HepG2 (cell line): ENCODE measurements around the gene PPP1R15B. TPM values are rescaled to one million over a fixed set of nuclear protein-coding genes. Genes with fewer than 3 reads are reported as not detected.
A peak's percentile ranks its signal among the peaks of the same experiment; 100 is the strongest.
"Not testable (repeated sequence)": the region's sequence is repeated elsewhere in the genome, so short reads cannot be mapped to it uniquely, and the experiment has no call there.

ENCODE experiments used
- ATAC-seq: fragments of 200-7000 bp; cut with Tn5 transposase; 3 replicates; pipeline ENCODE4 v1.9.1; 2020; ENCODE audit warnings: mild to moderate bottlenecking, moderate library complexity
- BruUV-seq: library from RNA; stranded (reverse); fragments of 400-500 nt; replicated peaks from 2 replicates; lab custom pipeline; 2021; lab: Mats Ljungman, UMichigan
- CTCF ChIA-PET: fragments of 300-600 bp; formaldehyde crosslinking; extraction: SDS; loops from one replicate; lab custom pipeline; 2021; ENCODE audit warnings: low total read pairs, inconsistent platforms, low intra/inter-chr PET ratio; lab: Yijun Ruan, JAX
- POLR2A ChIA-PET: fragments of 350-600 bp; sonication (Branson Sonifier 250); formaldehyde crosslinking; loops from one replicate; lab custom pipeline; 2020; ENCODE audit warnings: antibody characterized with exemption, inconsistent platforms; lab: Yijun Ruan, JAX
- DNase-seq: peaks from one replicate; pipeline ENCODE4 v3.0.0-alpha.2; 2015; ENCODE audit warnings: low spot score
- FAIRE-seq: peaks from 3 replicates; lab custom pipeline; 2011; peaks lifted over from hg19 to GRCh38; lab: Jason Lieb, UNC
- H2AFZ ChIP-seq: one replicate; pipeline ENCODE4 v1.6.1; 2011; ENCODE audit warnings: low read length, inconsistent platforms
- H3K27ac ChIP-seq: fragments of 300-600 bp; 3 replicates; pipeline ENCODE4 v1.8.0; 2011; ENCODE audit warnings: mixed run types, mild to moderate bottlenecking, mixed read lengths, low read length, inconsistent platforms; ENCODE audit not compliant: insufficient read depth; ENCODE audit errors: extremely low read length
- H3K27me3 ChIP-seq, 2 experiments: fragments of 200-600 bp in 1 of 2; 2 replicates in 1 of 2; 3 replicates in 1 of 2; pipeline versions ENCODE4 v1.6.0 to v1.8.0; 2011; ENCODE audit warnings: low read length in 2 of 2, mild to moderate bottlenecking in 2 of 2, moderate library complexity in 2 of 2, inconsistent platforms in 1 of 2; ENCODE audit not compliant: insufficient read depth in 2 of 2, control insufficient read depth in 1 of 2
- H3K36me3 ChIP-seq, 2 experiments: fragments of 200-600 bp in 1 of 2; replicated peaks in 1 of 2; 2 replicates in 1 of 2; 3 replicates in 1 of 2; pipeline versions ENCODE4 v1.5.1 to v1.8.0; 2011; ENCODE audit warnings: low read length in 2 of 2, inconsistent platforms in 1 of 2; ENCODE audit not compliant: insufficient read depth in 2 of 2, control insufficient read depth in 1 of 2
- H3K4me1 ChIP-seq: 2 replicates; pipeline ENCODE4 v1.5.1; 2012; ENCODE audit warnings: low read length, inconsistent platforms; ENCODE audit not compliant: insufficient read depth
- H3K4me2 ChIP-seq: 2 replicates; pipeline ENCODE4 v1.6.0; 2011; ENCODE audit warnings: low read depth, low read length, inconsistent platforms
- H3K4me3 ChIP-seq, 3 experiments: fragments of 200-600 bp in 1 of 3; sonication (generic), shearing (Covaris generic) in 1 of 3; replicated peaks in 1 of 3; 2 replicates each; pipeline ENCODE4 v1.5.1; 2011 to 2016; ENCODE audit warnings: low read length in 3 of 3, inconsistent platforms in 2 of 3, low read depth in 2 of 3, mild to moderate bottlenecking in 2 of 3, control low read depth in 1 of 3, mixed read lengths in 1 of 3; ENCODE audit not compliant: insufficient read depth in 1 of 3
- H3K79me2 ChIP-seq: one replicate; pipeline ENCODE4 v1.6.1; 2011; ENCODE audit warnings: low read length, inconsistent platforms; ENCODE audit not compliant: insufficient read depth
- H3K9ac ChIP-seq: 2 replicates; pipeline ENCODE4 v1.6.0; 2011; ENCODE audit warnings: mild to moderate bottlenecking, low read depth, low read length, inconsistent platforms; ENCODE audit not compliant: insufficient read depth
- H3K9me3 ChIP-seq: 2 replicates; pipeline ENCODE4 v1.5.1; 2012; ENCODE audit warnings: mild to moderate bottlenecking, low read length
- H4K20me1 ChIP-seq: 2 replicates; pipeline ENCODE4 v1.6.0; 2011; ENCODE audit warnings: inconsistent platforms, mild to moderate bottlenecking, low read length, moderate library complexity; ENCODE audit not compliant: insufficient read depth
- HCFC1 ChIP-seq: fragments of 150-350 bp; IDR thresholded peaks from 2 replicates; pipeline ENCODE4 v1.6.1; 2014; ENCODE audit warnings: low read depth, low read length
- NFYC ChIP-seq: IDR thresholded peaks from 2 replicates; pipeline ENCODE4 v1.6.1; 2016; ENCODE audit warnings: missing genetic modification reagents, missing compliant biosample characterization
- ZC3H4 ChIP-seq: sonication (generic); formaldehyde crosslinking; IDR thresholded peaks from 2 replicates; pipeline ENCODE4 v1.4.0; 2020; ENCODE audit warnings: missing genetic modification reagents, borderline replicate concordance
- WGBS: methylation state at CpG from one replicate; pipeline ENCODE4 v1.1.6; 2017; ENCODE audit warnings: low lambda C conversion rate; 5-methylcytosine and 5-hydroxymethylcytosine counted together
- in situ Hi-C: cut with HindIII; loops from 2 replicates; pipeline ENCODE4 v1.10.0; 2017; ENCODE audit warnings: low pct_unique_long_range_greater_than_20kb; ENCODE audit not compliant: extremely low pct_ligation_motif_present
- intact Hi-C: fragments of 100-400 bp; cut with micrococcal nuclease; formaldehyde crosslinking; loops from one replicate; pipeline ENCODE4 v1.10.0; 2022; ENCODE audit not compliant: unreplicated experiment
- polyA plus RNA-seq, 8 experiments: library from polyadenylated mRNA; depleted of rRNA in 3 of 8; stranded (reverse) in 7 of 8; unstranded in 1 of 8; fragments of >200 nt; fragmentation: Illumina TruSeq in 4 of 8; extraction: Trizol in 4 of 8; gene quantifications; 2 replicates each; pipeline versions ENCODE4 v1.2.1 to v1.2.3, GENCODE V29; 2011 to 2016; ENCODE audit warnings: low read depth in 4 of 8, missing spikeins in 1 of 8, mixed read lengths in 1 of 8; ENCODE audit not compliant: insufficient read depth in 1 of 8
- total RNA-seq, 5 experiments: library from RNA; depleted of rRNA; stranded (reverse); fragments of >200 nt; fragmentation: Illumina TruSeq; extraction: Trizol; gene quantifications; 2 replicates each; pipeline ENCODE4 v1.2.3, GENCODE V29; 2016; ENCODE audit warnings: low read depth in 1 of 5
- TF ChIP-seq, protein P1 (sequence below): sonication (generic); formaldehyde crosslinking; IDR thresholded peaks from 2 replicates; pipeline ENCODE4 v1.5.0; 2020; ENCODE audit warnings: missing genetic modification reagents
- TF ChIP-seq, protein P2 (sequence below): fragments of 450-650 bp; IDR thresholded peaks from 2 replicates; pipeline ENCODE4 v1.6.1; 2017; ENCODE audit warnings: mild to moderate bottlenecking

The PPP1R15B gene
- total and polyA plus RNA-seq, 2 of the 13 experiments (the other 11 are each of a cell fraction or from before 2014, with no cell fraction given) = 13.4 to 23.8 TPM

DNA sequence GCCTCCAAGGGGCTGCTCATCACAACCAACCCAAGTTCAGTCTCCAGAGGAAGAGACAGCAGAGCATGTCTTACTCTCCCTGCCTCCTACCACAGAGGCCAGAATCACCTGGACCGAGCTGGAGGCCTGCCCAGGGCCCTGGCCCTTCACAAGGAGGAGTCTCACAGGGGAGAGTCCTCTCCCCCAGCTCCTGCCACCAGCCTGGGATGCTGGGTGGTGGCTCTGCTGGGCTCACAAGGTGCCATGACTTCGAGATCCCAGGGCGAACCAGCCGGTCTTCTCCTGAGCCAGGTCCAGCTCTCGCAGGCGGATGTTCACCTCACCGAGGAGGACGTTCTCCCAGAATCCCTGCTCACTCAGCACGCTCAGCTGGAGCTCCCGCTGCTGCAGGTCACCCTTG, 13.0 kb upstream of the PPP1R15B start (continued):
- TF ChIP-seq, protein P1, sequence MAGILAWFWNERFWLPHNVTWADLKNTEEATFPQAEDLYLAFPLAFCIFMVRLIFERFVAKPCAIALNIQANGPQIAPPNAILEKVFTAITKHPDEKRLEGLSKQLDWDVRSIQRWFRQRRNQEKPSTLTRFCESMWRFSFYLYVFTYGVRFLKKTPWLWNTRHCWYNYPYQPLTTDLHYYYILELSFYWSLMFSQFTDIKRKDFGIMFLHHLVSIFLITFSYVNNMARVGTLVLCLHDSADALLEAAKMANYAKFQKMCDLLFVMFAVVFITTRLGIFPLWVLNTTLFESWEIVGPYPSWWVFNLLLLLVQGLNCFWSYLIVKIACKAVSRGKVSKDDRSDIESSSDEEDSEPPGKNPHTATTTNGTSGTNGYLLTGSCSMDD (CRISPR knock-in tag) = no peak
- TF ChIP-seq HCFC1 (no peak), ZC3H4 (CRISPR knock-in tag) (no peak), NFYC (CRISPR knock-in tag) (no peak)
- TF ChIP-seq, protein P2, sequence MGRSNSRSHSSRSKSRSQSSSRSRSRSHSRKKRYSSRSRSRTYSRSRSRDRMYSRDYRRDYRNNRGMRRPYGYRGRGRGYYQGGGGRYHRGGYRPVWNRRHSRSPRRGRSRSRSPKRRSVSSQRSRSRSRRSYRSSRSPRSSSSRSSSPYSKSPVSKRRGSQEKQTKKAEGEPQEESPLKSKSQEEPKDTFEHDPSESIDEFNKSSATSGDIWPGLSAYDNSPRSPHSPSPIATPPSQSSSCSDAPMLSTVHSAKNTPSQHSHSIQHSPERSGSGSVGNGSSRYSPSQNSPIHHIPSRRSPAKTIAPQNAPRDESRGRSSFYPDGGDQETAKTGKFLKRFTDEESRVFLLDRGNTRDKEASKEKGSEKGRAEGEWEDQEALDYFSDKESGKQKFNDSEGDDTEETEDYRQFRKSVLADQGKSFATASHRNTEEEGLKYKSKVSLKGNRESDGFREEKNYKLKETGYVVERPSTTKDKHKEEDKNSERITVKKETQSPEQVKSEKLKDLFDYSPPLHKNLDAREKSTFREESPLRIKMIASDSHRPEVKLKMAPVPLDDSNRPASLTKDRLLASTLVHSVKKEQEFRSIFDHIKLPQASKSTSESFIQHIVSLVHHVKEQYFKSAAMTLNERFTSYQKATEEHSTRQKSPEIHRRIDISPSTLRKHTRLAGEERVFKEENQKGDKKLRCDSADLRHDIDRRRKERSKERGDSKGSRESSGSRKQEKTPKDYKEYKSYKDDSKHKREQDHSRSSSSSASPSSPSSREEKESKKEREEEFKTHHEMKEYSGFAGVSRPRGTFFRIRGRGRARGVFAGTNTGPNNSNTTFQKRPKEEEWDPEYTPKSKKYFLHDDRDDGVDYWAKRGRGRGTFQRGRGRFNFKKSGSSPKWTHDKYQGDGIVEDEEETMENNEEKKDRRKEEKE = no peak

DNA sequence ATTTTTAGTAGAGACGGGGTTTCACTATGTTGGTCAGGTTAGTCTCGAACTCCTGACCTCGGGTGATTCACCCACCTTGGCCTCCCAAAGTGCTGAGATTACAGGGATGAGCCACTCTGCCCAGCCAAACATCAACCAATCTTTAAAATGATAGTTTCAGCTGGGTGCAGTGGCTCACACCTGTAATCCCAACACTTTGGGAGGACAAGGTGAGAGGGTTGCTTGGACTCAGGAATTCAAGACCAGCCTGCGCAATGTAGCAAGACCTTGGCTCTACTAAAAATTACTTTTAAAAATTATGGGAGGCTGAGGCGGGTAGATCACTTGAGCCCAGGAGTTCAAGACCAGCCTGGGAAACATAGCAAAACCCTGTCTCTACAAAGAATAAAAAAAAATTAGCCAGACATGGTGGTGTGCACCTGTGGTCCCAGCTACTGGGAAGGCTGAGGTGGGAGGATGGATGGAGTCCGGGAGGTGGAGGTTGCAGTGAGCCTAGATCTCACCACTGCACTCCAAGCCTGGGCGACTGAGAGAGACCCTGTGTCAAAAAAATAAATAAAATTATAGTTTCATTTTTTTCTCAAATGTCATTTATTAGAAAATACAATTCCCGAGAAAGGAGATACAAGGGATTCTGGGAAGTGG, 10.6 kb upstream of the PPP1R15B start:
- WGBS = 96% methylated on average over 8 of the region's 8 CpGs
- CTCF ChIA-PET, H3K4me3 ChIP-seq, DNase-seq, H3K9me3 ChIP-seq, H4K20me1 ChIP-seq, in situ Hi-C loops, intact Hi-C loops, FAIRE-seq, H3K4me2 ChIP-seq, H3K9ac ChIP-seq, H3K36me3 ChIP-seq, H3K79me2 ChIP-seq, ATAC-seq, BruUV-seq, H3K27me3 ChIP-seq, H2AFZ ChIP-seq: not testable (repeated sequence)
- peak overlapping the region; percentile 50 for H3K27ac ChIP-seq
- H3K4me1 ChIP-seq = peaks cover 51% of the 10 kb centered on the region
- POLR2A ChIA-PET = interaction anchor here (1.2 to 2.2 kb wide), 2 partner anchors 12 to 72 kb away, joined by 6 read pairs; partner anchors contain the start of gene PIK3C2B
